HepG2 (cell line): ENCODE results near the gene MROH2A. TPM values are rescaled to one million over a fixed set of nuclear protein-coding genes. Genes with fewer than 3 reads are reported as not detected.

Experiments used
- ATRX ChIP-seq: sonication (generic); formaldehyde crosslinking; IDR thresholded peaks from 2 replicates; pipeline ENCODE4 v1.4.0; 2020; ENCODE audit warnings: missing genetic modification reagents, borderline replicate concordance
- FOXO1 ChIP-seq: sonication (generic); formaldehyde crosslinking; IDR thresholded peaks from 2 replicates; pipeline ENCODE4 v1.4.0; 2020; ENCODE audit warnings: missing genetic modification reagents
- FOXP1 ChIP-seq, 2 experiments: fragments of 450-650 bp in 1 of 2; IDR thresholded peaks; 2 replicates each; pipeline ENCODE4 v1.6.1; 2017 to 2018; ENCODE audit warnings: antibody characterized with exemption in 1 of 2
- HNRNPUL1 ChIP-seq: fragments of 200-400 bp; formaldehyde crosslinking; IDR thresholded peaks from 2 replicates; pipeline ENCODE4 v1.6.1; 2017; ENCODE audit warnings: low read depth, mild to moderate bottlenecking, low read length, moderate library complexity
- MAF1 ChIP-seq: sonication (generic); formaldehyde crosslinking; IDR thresholded peaks from 2 replicates; pipeline ENCODE4 v1.5.0; 2020; ENCODE audit warnings: missing genetic modification reagents, borderline replicate concordance
- NFE2L1 ChIP-seq: sonication (generic); formaldehyde crosslinking; IDR thresholded peaks from 2 replicates; pipeline ENCODE4 v1.4.0; 2020; ENCODE audit warnings: missing genetic modification reagents, mild to moderate bottlenecking, borderline replicate concordance
- PAF1 ChIP-seq: IDR thresholded peaks from 2 replicates; pipeline ENCODE4 v1.6.1; 2016; ENCODE audit warnings: missing genetic modification reagents, missing compliant biosample characterization
- RBM22 ChIP-seq: fragments of 200-400 bp; formaldehyde crosslinking; optimal IDR thresholded peaks from 2 replicates; pipeline ENCODE3; 2017; ENCODE audit warnings: mild to moderate bottlenecking, low read length, moderate library complexity
- REST ChIP-seq, 2 experiments: IDR thresholded peaks; 2 replicates each; pipeline ENCODE4 v1.6.1; 2011 to 2012; ENCODE audit warnings: low read length in 2 of 2, borderline replicate concordance in 1 of 2, low read depth in 1 of 2, mild to moderate bottlenecking in 1 of 2, moderate library complexity in 1 of 2
- REXO4 ChIP-seq: sonication (generic); formaldehyde crosslinking; IDR thresholded peaks from 2 replicates; pipeline ENCODE4 v1.8.0; 2022; ENCODE audit warnings: missing genetic modification reagents, mild to moderate bottlenecking, borderline replicate concordance
- RXRB ChIP-seq: IDR thresholded peaks from 2 replicates; pipeline ENCODE4 v1.6.1; 2016; ENCODE audit warnings: borderline replicate concordance, missing genetic modification reagents, missing compliant biosample characterization
- SMC3 ChIP-seq: IDR thresholded peaks from 2 replicates; pipeline ENCODE4 v1.6.1; 2011; ENCODE audit warnings: low read length, improper control_type of control experiment
- TSC22D2 ChIP-seq: sonication (generic); formaldehyde crosslinking; IDR thresholded peaks from 2 replicates; pipeline ENCODE4 v1.5.1; 2020; ENCODE audit warnings: missing genetic modification reagents, mild to moderate bottlenecking, borderline replicate concordance
- ZBTB3 ChIP-seq: sonication (generic); formaldehyde crosslinking; IDR thresholded peaks from 2 replicates; pipeline ENCODE4 v1.4.0; 2020; ENCODE audit warnings: low read depth, mild to moderate bottlenecking, moderate library complexity, missing genetic modification reagents, borderline replicate concordance
- ZMAT3 ChIP-seq: sonication (generic); formaldehyde crosslinking; conservative IDR thresholded peaks from 2 replicates; pipeline ENCODE4 v1.7.0; 2021; ENCODE audit warnings: missing genetic modification reagents
- ZNF224 ChIP-seq: sonication (generic); formaldehyde crosslinking; IDR thresholded peaks from 2 replicates; pipeline ENCODE4 v1.5.0; 2020; ENCODE audit warnings: mild to moderate bottlenecking, missing genetic modification reagents
- ZNF260 ChIP-seq: sonication (generic); formaldehyde crosslinking; IDR thresholded peaks from 2 replicates; pipeline ENCODE4 v1.4.0; 2020; ENCODE audit warnings: missing genetic modification reagents, low read depth, mild to moderate bottlenecking, borderline replicate concordance
- ZNF484 ChIP-seq: sonication (generic); formaldehyde crosslinking; IDR thresholded peaks from 2 replicates; pipeline ENCODE4 v1.5.1; 2020; ENCODE audit warnings: mild to moderate bottlenecking, low read depth, missing genetic modification reagents, borderline replicate concordance
- ZNF557 ChIP-seq: sonication (generic); formaldehyde crosslinking; IDR thresholded peaks from 2 replicates; pipeline ENCODE4 v1.4.0; 2020; ENCODE audit warnings: missing genetic modification reagents
- ZNF574 ChIP-seq: sonication (generic); formaldehyde crosslinking; IDR thresholded peaks from 2 replicates; pipeline ENCODE4 v1.4.0; 2020; ENCODE audit warnings: missing genetic modification reagents
- ZNF615 ChIP-seq: sonication (generic); formaldehyde crosslinking; IDR thresholded peaks from 2 replicates; pipeline ENCODE4 v1.5.0; 2020; ENCODE audit warnings: mild to moderate bottlenecking, missing genetic modification reagents, borderline replicate concordance
- ZNF644 ChIP-seq: IDR thresholded peaks from 2 replicates; pipeline ENCODE4 v1.6.1; 2016; ENCODE audit warnings: low read depth
- ZNF816 ChIP-seq: sonication (generic); formaldehyde crosslinking; IDR thresholded peaks from 2 replicates; pipeline ENCODE4 v1.8.0; 2022; ENCODE audit warnings: missing genetic modification reagents, mild to moderate bottlenecking, borderline replicate concordance
- ZNF891 ChIP-seq: sonication (generic); formaldehyde crosslinking; IDR thresholded peaks from 2 replicates; pipeline ENCODE4 v1.5.0; 2020; ENCODE audit warnings: mild to moderate bottlenecking, missing genetic modification reagents
- polyA plus RNA-seq, 8 experiments: library from polyadenylated mRNA; depleted of rRNA in 3 of 8; stranded (reverse) in 7 of 8; unstranded in 1 of 8; fragments of >200 nt; fragmentation: Illumina TruSeq in 4 of 8; extraction: Trizol in 4 of 8; gene quantifications; 2 replicates each; pipeline versions ENCODE4 v1.2.1 to v1.2.3, GENCODE V29; 2011 to 2016; ENCODE audit warnings: low read depth in 4 of 8, missing spikeins in 1 of 8, mixed read lengths in 1 of 8; ENCODE audit not compliant: insufficient read depth in 1 of 8
- total RNA-seq, 5 experiments: library from RNA; depleted of rRNA; stranded (reverse); fragments of >200 nt; fragmentation: Illumina TruSeq; extraction: Trizol; gene quantifications; 2 replicates each; pipeline ENCODE4 v1.2.3, GENCODE V29; 2016; ENCODE audit warnings: low read depth in 1 of 5

MROH2A gene
- total and polyA plus RNA-seq, 2 of the 13 experiments (the other 11 are each of a cell fraction or from before 2014, with no cell fraction given), result 0.03 to 0.04 TPM

- no peak for TF ChIP-seq FOXP1 (IDR thresholded peaks at IDR 0.05)
- no peak for TF ChIP-seq FOXP1 (CRISPR knock-in tag; IDR thresholded peaks at IDR 0.05)
- no peak for TF ChIP-seq RBM22
- no peak for TF ChIP-seq ZNF891 (CRISPR knock-in tag)
- no peak for TF ChIP-seq ZNF224 (CRISPR knock-in tag)
- TF ChIP-seq HNRNPUL1, result no peak
- no peak for TF ChIP-seq MAF1 (CRISPR knock-in tag)
- TF ChIP-seq ZNF615 (CRISPR knock-in tag), result no peak
- TF ChIP-seq TSC22D2, result 0 out of 2 replicates have a peak, but pooled peaks have one; percentile 51
- 0 out of 2 replicates have a peak, but pooled peaks have one; percentile 25 for TF ChIP-seq RXRB
- no peak; a peak in 1 of 4 replicates for TF ChIP-seq REST (IDR thresholded peaks at IDR 0.05; ENCODE audit: borderline replicate concordance in 1 of 2, low read depth in 1 of 2, low read length in 2 of 2)
- TF ChIP-seq SMC3, result no peak
- peak; percentile 53 for TF ChIP-seq FOXO1 (CRISPR knock-in tag)
- no peak for TF ChIP-seq NFE2L1 (CRISPR knock-in tag)
- peak; percentile 27; the same call in 1 of the 2 replicates for TF ChIP-seq REXO4 (CRISPR knock-in tag)
- TF ChIP-seq ZMAT3 (CRISPR knock-in tag), result peak; percentile 50; the same call in 1 of the 2 replicates
- no peak; the same call in 1 of the 2 replicates for TF ChIP-seq ZNF816 (CRISPR knock-in tag)
- TF ChIP-seq ZNF260 (CRISPR knock-in tag), result no peak
- TF ChIP-seq PAF1 (CRISPR knock-in tag), result no peak
- no peak for TF ChIP-seq ZNF484 (CRISPR knock-in tag)
- TF ChIP-seq ATRX (CRISPR knock-in tag), result no peak
- no peak for TF ChIP-seq ZBTB3 (CRISPR knock-in tag)
- TF ChIP-seq ZNF574 (CRISPR knock-in tag), result peak; percentile 74
- peak; percentile 51; the same call in 1 of the 2 replicates for TF ChIP-seq ZNF557
- no peak for TF ChIP-seq ZNF644 (CRISPR knock-in tag)
These were observed 76.3 kb downstream of the MROH2A start, which contains the start of gene HJURP (continued) for GRCh38 chr2:233854241-233854981.
